Measurements from ENCODE around the gene OR5B21. TPM values are rescaled to one million over a fixed set of nuclear protein-coding genes. Genes with fewer than 3 reads are reported as not detected.

OR5B21 gene
- total RNA-seq, 1 donor from 2014 or later: not detected

DNA sequence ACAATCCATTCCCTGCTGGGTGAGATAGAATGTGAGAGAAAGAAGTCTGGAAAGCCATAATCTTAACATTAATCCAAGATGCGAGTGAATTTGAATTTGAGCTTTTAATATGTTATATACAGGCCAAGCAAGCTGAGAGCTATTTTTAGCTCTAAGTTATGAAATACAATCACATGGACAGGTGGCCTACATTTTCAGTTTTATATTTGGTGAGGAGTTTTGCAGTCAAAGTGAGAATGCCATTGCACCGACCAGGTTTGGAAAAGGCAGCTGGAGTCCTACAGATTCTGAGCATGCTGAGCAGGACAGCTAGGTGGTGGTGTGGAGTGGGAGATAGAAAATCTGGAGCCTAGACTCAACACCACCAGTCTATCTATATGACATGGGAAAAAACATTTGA is 12.0 kb downstream of the OR5B21 start:
- DNase-seq (ENCODE audit: low spot score in 2 of 2): peak in 1 of 2 donors; percentile 8

DNA sequence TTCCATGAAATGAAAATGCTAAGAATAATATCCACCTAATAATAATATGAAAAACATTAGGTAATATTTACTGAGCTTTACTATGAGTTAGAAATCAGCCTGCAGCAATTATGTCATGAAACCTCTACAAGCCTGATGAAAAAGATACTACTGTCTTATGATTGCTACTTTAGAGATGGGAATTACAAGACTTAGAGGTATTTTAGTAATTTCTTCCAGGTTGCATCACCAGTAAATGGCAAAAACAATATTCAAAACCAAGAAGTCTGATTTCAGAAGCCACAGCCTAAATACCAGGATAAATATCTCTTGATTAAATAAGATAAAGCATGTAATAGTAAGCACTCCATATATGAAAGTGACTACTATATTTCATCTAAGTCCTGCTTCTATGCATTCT is 13.8 kb downstream of the OR5B21 start:
- no peak for FAIRE-seq

More for the DNA sequence above, 12.0 kb downstream of the OR5B21 start:
- FAIRE-seq: no peak

DNA sequence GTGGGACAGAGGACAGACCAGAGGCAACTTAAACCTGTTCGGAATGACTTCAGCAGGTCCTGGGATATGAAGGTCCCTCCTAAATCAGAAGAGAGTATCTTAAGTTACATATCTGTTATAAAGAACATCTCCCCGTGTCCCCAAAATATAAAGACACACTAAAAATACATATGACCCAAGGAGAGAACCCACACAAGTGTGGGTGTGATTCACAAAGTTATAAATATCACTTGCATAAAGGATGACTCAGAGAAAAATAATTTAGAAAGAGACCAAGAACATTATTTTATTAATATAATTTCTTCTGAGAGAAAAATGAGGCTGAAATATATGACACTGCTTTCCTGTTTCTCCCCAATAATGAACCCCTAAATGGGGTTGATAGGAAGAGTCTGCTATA is 14.2 kb downstream of the OR5B21 start:
- no peak for FAIRE-seq
- peak in 1 of 2 donors; percentile 5 for DNase-seq (ENCODE audit: low spot score in 2 of 2)

More for the DNA sequence above, 13.8 kb downstream of the OR5B21 start:
- no peak for DNase-seq (ENCODE audit: low spot score in 2 of 2)

DNA sequence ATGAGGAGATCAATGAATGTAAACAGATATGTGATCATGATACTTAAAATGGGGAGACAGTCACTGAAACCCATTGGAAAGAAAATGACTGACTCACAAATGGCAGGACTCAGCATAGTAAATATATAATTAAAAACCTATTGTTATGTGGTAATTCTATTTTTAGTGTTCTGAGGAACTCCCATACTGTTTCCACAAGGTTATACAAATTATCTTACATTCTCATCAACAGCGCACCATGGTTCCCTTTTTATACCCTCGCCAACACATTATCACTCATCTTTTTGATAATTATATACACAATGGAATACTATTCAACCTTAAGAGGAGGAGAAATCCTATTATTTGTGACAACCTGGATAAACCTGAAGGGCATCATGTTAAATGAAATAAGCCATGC is 17.1 kb downstream of the OR5B21 start:
- DNase-seq (ENCODE audit: low spot score in 2 of 2) (no peak), FAIRE-seq (no peak)

DNA sequence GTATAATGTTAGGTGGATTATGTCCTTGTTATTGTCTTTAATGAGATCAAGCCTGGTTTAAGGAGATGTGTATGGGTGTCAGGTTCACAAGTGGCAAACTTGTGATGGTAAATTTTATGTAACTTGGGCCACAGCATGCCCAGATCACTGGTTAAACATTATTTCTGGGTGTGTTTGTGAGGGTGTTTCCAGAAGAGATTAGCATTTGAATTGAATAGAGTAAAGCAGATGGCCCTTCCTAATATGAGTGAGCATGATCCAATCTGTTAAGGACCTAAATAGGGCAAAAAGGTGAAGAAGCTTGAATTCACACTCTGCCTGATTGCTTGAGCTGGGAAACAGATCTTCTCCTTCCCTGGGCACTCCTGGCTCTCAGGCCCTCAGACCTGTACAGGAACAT is 20.7 kb downstream of the OR5B21 start:
- no peak for FAIRE-seq
- no peak for DNase-seq (ENCODE audit: low spot score in 2 of 2)

DNA sequence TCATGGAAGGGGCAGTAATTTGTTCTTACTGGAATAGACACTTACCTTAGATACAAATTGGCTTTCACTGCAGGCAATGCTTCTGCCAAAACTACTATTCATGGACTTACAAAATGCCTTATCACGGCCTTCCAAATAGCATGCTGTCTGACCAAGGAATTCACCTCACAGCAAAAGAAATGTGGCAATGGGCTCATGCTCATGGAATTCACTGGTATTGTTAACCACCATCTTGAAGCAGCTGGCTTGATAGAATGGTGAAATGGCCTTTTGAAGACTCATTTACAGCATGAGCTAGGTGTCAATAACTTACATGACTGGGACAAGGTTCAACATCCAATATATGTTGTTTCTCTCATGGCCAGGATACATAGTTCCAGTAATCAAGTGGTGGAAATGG is 21.9 kb downstream of the OR5B21 start:
- no peak for DNase-seq (ENCODE audit: low spot score in 2 of 2)
- FAIRE-seq: no peak

DNA sequence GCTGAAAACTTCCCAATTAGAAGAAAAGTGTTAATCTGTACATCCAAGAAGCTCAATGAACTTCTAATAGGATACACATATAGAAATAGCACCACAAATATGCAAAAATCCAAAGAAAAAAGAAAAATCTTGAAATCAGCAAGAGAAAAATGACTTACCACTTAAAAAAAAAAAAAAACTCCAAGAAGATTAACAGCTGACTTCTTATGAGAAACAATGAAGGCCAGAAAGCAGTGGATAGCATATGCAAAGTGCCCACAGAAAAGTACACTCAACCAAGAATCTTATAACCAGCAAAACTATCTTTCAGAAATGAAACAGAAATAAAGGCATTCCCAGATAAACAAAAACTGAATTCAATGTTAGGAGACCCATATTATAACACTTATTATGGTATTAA is 36.0 kb downstream of the OR5B21 start:
- no peak for DNase-seq (ENCODE audit: low spot score in 2 of 2)
- no peak for FAIRE-seq

DNA sequence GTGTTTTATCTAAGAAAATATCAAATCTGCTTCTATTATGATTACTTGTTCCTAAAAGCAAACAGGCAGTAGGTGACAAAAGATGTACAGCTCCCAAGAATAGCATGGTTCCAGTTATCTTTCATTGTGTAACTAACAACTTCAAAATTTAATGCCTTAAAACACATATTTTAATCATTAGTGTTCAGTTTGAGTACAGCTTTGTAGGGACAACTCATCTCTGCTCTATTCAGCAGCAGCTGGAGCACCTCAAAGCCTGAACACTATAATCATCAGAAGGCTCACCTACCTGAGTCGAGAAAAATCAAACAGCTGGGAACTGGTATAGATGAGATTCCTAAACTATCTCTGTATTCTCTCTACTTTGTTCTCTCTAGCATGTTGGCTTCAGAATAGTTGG is 41.6 kb downstream of the OR5B21 start:
- FAIRE-seq: no peak
- DNase-seq (ENCODE audit: low spot score in 2 of 2): no peak

DNA sequence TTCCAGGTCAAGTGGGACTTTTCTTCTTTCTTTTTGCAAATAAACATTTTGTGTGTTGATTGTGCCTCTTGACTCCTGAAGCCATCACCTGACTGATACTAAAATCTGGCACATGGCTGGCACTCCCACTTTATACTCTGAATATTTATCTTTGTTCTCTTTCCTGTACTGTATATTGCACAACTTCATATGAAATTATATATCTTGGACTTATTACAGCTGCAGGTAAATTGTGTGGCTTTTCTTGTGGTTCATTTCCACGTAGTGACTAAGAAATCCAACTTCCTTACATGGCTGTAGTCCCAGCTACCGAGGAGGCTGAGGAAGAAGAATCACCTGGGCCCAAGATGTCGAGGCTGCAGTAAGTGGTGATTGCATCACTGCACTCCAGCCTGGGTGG is 42.2 kb downstream of the OR5B21 start:
- no peak for FAIRE-seq
- no peak for DNase-seq (ENCODE audit: low spot score in 2 of 2)

Other genes starting within 250 kb of the OR5B21 start
- gene OR10W1, start 239.8 kb downstream of the OR5B21 start, total RNA-seq: not detected
- gene OR5B17, start 149.0 kb downstream of the OR5B21 start, total RNA-seq: not detected
- not detected for gene OR5B3, start 101.2 kb downstream of the OR5B21 start, total RNA-seq
- gene OR5B2, start 80.0 kb downstream of the OR5B21 start, total RNA-seq: not detected
- not detected for gene OR5B12, start 65.9 kb downstream of the OR5B21 start, total RNA-seq
- 2.4 TPM for gene LPXN, start 67.8 kb upstream of the OR5B21 start, total RNA-seq
- gene ZFP91, start 71.0 kb upstream of the OR5B21 start, total RNA-seq: 47.3 TPM
- 1.2 TPM for gene CNTF, start 114.6 kb upstream of the OR5B21 start, total RNA-seq
- gene GLYAT, start 223.8 kb upstream of the OR5B21 start, total RNA-seq: not detected